LoVo (cell line): Measurements from ENCODE around the gene MAB21L3.

Source experiments
- DNase-seq: peaks from one replicate; pipeline ENCODE4 v3.0.0-alpha.2; 2016; ENCODE audit warnings: low spot score

The MAB21L3 gene

DNA sequence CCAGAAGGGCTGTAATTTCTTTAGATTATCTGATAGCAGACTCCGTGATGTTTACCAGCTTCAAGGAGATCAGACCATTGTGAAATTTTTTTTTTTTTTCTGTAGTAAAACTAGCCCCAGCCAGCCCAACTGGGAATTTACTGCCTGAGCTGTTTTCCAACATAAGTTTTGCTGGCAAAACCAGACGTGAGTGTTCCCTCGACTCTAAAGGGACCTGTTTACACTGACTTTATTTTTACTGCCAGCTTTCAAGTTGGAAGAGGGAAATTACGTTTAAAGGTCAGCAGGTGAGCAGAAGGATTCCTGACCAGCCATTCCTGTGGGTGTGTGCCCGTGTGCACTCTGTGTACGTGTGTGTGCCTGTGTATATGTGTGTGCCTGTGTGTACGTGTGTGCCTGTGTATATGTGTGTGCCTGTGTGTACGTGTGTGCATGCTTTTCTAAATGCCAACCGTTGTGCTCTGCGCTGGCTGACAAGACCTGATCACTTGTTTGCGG is 374 bp downstream of the MAB21L3 start:
- peak; percentile 2 for DNase-seq

- DNase-seq: no peak
Observed at GRCh38 chr1:116112388-116113140, 1.4 kb downstream of the MAB21L3 start.

- no peak for DNase-seq
Observed at GRCh38 chr1:116113615-116114014, 2.4 kb downstream of the MAB21L3 start.

DNA sequence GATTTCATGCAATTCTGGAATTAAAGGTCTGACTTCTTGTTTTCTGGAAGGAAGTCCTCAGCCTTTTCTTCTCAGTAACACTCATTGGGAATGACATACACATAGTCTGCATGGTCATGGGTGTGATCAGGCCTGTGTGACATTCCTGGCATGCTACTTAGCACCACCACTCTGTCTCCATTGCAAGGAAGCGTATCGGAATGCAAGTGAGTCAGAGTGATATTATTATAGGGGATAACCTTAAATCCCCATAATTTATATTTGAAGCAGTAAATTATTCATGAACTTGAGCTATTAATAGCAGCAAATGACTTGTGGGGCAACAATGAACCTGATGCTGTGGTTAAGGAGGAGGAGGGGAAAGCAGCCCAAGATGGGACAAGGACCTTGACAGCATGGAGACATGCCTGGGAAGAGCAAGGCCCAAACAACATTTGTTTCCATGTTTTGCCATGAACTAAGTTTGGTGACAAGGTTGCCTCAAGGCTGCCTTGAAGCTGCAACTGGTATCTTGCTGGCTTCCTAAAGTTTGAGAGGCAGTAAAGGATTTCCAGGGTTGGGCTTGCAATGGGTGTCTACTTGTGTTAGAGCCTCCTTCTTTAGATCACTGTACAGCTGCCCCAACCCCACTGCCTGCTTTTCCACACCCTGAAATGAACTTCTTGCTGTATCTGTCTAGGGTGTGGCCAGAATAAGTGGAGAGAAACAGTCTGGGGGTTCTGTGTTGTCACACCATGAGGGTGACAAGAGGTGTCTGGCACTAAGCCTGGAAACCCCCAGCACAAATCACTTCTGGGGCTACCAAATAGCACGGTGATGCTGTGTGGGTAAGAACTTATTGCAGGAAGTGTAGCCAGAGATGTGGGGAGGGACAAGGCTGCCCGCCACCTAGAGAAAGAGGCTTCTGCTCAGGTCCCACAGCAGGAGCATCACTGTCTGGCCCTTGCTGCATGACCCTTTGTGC is 4.6 kb downstream of the MAB21L3 start:
- no peak for DNase-seq

DNA sequence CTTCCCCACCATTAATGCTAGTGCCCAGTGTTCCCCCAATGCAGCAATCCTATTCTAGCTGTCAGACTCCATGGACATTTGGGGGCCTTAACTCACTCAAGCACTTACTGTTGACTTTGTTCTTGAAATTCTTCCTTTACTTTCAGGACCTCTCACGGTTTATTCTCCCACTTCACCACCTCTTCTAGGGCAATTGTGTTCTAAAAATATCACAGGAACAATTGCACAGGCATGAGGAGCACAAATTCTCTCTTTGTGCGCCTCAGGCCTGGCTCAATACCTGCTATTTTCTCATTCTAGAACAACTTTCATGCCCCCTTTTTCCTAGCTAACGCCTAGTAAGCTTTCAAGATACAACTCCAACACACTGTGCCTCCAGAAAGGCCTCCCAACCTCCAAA is 7.3 kb downstream of the MAB21L3 start:
- no peak for DNase-seq

DNA sequence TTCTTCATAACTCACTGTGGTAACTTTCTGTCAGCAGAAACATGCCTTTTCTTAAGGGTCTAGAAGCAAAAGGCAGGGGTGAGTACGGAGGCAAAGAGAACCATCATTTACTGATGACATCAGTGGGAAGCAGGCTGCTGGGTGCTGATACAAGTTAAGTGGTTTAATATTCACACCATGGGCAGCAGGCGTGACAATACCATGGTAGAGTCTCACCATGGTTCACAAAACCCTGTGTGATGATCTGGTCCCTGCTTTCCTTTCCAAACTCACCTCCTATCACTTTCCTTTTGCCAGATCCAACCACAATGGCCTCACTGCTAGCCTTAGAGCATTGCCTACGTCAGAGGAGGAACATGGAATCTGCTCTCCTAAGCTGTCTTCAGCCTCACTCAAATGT is 8.7 kb downstream of the MAB21L3 start:
- no peak for DNase-seq

DNA sequence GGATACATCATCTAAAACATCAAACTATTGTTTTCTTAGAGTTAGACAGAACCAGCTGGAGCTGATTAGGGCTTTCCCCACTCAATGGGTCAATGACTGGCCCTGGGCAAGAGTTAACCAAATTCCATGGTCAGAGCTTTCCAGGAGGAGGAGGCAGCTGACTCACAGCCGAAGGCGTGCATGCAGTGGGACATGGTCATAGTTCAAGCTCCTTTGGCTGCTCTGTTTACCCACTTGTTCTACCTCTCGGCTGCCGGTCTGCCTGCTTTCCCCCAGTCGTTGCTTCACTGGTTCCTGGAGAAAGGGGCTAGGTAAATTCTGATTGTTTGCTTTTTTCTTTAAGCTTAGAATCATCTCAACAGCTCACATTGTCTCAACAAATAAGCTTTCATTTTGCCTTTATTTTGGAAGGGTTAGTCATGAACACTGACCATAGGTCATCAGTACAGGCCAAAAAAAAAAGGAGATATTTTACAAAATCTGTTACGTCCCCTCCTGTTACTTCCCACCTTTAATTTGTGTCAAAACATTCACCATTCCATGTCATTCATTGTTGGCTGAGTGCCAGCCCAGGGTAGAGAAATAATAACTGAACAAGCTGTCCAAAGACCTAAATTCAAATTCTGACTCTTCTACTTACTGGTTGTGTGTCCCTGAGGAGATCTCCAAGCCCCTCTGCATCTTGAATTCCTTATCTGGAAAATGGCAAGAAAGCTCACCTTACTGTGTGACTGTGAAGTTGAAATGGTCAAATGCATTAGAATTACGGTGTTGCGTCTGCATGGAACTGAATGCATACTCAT is 12.0 kb downstream of the MAB21L3 start:
- peak; percentile 4 for DNase-seq

- no peak for DNase-seq
Observed at GRCh38 chr1:116123837-116124533, 12.8 kb downstream of the MAB21L3 start.

DNA sequence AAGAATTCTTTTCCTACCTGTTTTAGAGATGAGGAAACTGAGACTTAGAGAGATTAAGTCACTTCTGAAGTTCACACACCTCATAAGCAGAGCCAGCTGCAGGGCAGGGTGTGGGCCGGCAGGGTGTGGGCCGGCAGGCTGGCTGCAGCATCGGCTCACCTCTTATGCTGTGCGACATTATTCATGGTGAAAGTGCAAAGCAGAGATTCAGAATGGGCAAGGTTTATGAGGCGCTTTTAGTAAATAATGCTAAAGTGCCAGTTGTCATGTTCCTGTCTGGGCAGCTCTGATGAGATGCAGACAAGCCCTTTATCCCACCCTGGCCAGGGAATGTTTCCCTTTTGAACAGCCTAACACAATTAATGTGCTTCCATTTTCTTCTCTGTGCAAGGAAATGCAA is 14.6 kb downstream of the MAB21L3 start:
- peak; percentile 7 for DNase-seq

GRCh38 chr1:116126281-116126680 is 15.1 kb downstream of the MAB21L3 start:
- DNase-seq: no peak

DNA sequence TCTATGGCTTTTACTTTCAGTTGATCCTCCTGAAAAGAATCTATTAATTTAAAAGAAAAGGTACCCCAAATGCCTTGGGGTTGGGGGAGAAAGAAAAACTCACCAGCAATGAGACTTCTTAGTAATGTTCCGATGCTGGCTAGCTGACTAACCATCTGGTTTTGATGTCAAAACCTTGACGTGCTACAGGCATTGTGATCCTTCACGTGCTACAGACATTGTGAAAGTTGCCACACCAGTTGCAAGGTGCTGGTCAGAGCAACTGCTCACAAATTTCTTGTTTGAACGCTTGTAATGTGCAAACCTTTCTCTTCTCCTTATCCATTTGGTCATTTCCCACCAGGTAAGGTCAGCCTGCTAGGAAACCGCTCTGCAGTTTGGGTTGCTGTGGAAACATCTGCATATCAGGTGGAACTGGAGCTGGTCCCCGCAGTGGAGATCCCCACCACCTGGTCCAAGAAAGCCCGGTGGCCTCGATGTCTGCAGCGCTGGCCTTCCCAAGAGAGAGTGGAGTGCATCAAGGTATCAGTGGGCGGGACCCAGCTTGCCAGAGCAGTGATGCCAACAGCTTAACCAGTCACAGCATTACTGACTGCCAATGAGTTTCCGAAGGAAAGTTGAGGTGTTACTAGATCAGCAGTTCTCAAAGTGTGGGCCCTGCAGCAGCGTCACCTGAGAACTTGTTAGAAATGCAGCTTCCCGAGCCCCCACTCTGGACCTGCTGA is 16.1 kb downstream of the MAB21L3 start:
- no peak for DNase-seq

DNA sequence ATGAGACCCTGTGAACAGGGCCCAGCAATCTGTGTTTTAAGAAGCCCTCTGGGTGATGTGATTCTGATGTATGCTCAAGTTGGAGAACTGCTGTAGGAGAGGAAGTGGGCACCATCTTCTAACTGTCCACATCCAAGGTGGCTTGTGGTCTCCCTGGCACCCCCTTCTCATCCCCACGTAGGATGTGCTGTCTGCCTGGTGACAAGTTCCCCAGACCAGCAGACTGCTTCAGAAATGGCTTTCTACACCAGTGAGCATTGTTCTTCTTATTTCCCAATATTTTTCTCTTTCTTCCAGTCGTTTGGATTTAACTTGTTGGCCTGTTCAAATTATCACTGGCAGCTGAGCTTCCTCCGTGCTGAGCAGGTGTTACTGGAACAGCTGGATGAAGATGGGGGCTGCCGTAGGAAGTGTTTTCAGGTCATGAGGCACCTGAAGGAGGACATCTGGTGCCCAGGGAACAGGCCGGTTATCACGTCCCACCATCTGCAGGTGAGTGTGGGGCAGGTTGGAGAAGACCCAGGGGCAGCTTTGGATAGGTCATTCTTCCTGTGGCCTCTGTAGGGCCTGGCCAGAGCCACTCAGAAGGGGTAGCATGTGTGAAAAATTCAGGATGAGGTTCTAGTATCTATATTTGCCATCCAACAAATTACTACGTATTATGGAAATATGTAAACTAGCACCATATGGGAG is 16.8 kb downstream of the MAB21L3 start:
- no peak for DNase-seq

- no peak for DNase-seq
Observed at GRCh38 chr1:116128664-116129063, 17.5 kb downstream of the MAB21L3 start.

- DNase-seq: no peak
Observed at GRCh38 chr1:116129537-116129936, 18.3 kb downstream of the MAB21L3 start.

- DNase-seq: no peak
Observed at GRCh38 chr1:116130356-116130755, 19.2 kb downstream of the MAB21L3 start.

DNA sequence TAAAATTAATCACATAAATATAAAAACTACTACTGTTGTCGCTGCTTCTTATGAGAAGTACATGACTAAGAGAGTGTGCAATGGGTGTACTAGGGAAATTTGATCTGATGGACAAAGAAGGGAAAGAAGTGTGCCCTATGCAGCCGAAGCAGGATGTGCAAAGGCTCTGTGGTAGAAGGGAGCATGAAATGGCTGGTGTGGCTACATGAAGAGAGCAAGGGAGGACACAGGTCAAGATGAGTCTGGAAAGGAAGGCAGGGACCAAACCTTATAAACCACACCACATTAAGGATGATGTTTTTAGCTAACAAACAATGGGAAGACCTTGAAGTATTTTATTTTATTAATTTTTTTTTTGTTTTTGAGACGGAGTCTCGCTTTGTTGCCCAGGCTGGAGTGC is 20.0 kb downstream of the MAB21L3 start:
- DNase-seq: no peak

DNA sequence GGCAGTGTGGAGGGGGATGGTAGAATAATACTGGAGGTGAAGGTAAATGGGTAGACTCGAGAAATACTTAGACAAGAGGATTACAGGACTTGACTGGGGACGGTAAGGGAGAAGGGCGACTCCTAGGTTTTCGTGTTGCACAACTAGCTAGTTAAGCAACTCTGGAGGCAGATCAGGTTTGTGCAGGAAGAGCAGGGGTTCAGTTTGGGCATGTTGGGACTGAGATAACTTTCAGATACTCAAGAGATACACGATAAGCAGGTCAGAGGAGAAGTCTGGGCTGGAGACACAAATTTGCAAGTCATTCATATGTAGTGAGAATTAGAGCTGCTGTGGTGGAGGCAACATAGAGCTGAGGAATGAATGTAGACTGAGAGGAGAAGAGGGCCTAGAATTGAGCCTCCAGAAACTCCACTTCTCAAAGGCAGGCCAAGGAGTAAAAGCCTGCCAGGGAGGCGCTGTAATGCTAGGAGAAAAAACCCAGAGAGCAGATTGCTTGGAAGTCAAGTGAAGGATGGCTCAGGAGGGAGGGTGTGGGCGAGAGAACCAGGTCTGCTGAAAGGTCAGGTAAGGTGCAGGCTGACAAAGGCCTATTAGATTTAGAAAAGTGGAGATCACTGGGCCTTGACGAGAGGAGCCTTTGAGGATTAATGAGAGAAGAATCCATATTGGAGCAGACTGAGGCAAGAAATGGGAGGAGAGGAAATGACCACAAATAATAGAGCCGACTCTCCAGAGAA is 20.8 kb downstream of the MAB21L3 start:
- no peak for DNase-seq

DNA sequence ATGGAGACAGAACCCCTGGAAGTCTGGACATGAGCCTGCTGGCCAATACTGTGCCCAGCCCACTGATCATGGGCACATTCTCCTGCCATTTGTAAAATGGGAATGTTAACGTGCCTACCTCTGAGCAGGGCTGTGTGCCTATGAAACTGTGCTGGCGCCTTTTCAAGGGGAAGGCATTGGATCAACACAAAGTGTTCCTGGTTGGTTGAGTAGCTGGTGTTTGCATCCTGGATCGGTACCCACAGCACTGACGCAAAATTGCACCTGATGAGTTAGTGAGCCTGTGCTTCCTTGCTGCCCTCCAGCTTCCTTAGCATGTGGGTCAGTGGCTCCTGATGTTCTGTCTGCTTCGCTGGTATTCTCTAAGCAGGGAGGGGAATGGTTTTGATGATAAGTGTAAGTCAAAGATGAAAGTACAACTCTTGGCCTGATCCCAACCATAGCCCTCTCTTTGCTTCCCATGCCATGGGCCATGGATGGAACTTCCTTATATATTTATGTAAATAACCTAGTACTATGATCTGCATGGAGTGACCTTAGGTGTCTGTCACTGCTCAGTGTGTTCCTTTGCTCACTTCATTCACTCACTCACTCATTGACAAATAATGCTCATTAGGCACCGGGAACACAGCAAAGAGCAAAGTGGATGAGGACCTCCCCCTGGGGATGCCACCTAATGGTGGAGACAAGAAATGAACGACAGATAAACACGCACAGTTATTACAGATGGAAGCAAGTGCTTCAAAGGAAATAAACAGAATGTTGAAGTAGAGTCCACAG is 22.7 kb downstream of the MAB21L3 start:
- no peak for DNase-seq

DNA sequence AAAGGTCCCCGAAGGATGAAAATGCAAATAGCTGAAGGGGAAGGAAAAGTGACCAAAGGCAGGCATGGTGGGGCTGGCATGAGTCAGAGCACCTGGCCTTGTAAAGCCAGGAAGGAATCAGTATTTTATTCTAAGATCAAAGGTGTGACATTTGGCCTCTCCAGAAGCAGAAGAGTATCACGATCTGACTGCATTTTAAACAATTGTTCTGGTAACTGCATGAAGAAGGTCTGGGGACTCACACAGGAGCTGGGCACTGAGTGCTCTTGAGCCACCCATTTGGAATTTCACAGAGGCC is 23.2 kb downstream of the MAB21L3 start:
- DNase-seq: peak; percentile 11
